HepG2 (cell line): ENCODE measurements around the gene TST. TPM values are rescaled to one million over a fixed set of nuclear protein-coding genes. Genes with fewer than 3 reads are reported as not detected.

Experiments used
- ARNT ChIP-seq: fragments of 450-650 bp; IDR thresholded peaks from 2 replicates; pipeline ENCODE4 v1.6.1; 2017
- BCL3 ChIP-seq: sonication (generic); formaldehyde crosslinking; IDR thresholded peaks from 2 replicates; pipeline ENCODE4 v1.5.1; 2020; ENCODE audit warnings: mild to moderate bottlenecking, missing genetic modification reagents, moderate library complexity
- CHCHD3 ChIP-seq: sonication (generic); formaldehyde crosslinking; IDR thresholded peaks from 2 replicates; pipeline ENCODE4 v1.8.0; 2022; ENCODE audit warnings: mild to moderate bottlenecking, missing genetic modification reagents, moderate library complexity
- ERF ChIP-seq: IDR thresholded peaks from 2 replicates; pipeline ENCODE4 v1.6.1; 2018; ENCODE audit warnings: missing biosample characterization, missing genetic modification reagents
- FOXK2 ChIP-seq: fragments of 450-650 bp; IDR thresholded peaks from 2 replicates; pipeline ENCODE4 v1.6.1; 2016
- HDAC2 ChIP-seq: sonication (generic); formaldehyde crosslinking; IDR thresholded peaks from 2 replicates; pipeline ENCODE4 v1.4.0; 2020; ENCODE audit warnings: missing genetic modification reagents
- IKZF4 ChIP-seq: sonication (generic); formaldehyde crosslinking; IDR thresholded peaks from 2 replicates; pipeline ENCODE4 v1.5.1; 2020; ENCODE audit warnings: borderline replicate concordance, mild to moderate bottlenecking, low read depth, missing genetic modification reagents; ENCODE audit errors: not compliant biosample characterization
- KDM4B ChIP-seq: sonication (generic); formaldehyde crosslinking; IDR thresholded peaks from 2 replicates; pipeline ENCODE4 v1.4.0; 2020; ENCODE audit warnings: missing genetic modification reagents
- MXD3 ChIP-seq: IDR thresholded peaks from 2 replicates; pipeline ENCODE4 v1.6.1; 2016; ENCODE audit warnings: mild to moderate bottlenecking, missing biosample characterization, missing genetic modification reagents
- MYNN ChIP-seq: sonication (generic); formaldehyde crosslinking; IDR thresholded peaks from 2 replicates; pipeline ENCODE4 v1.4.0; 2020; ENCODE audit warnings: mild to moderate bottlenecking, low read depth, missing genetic modification reagents
- NR2F6 ChIP-seq, 2 experiments: IDR thresholded peaks; 2 replicates each; pipeline ENCODE4 v1.6.1; 2016; ENCODE audit warnings: antibody characterized with exemption in 1 of 2, mild to moderate bottlenecking in 1 of 2
- PAF1 ChIP-seq: IDR thresholded peaks from 2 replicates; pipeline ENCODE4 v1.6.1; 2016; ENCODE audit warnings: missing genetic modification reagents, missing compliant biosample characterization
- RBFOX2 ChIP-seq: fragments of 200-400 bp; formaldehyde crosslinking; IDR thresholded peaks from 2 replicates; pipeline ENCODE4 v1.6.1; 2017; ENCODE audit warnings: low read depth, mild to moderate bottlenecking, low read length
- SAP130 ChIP-seq: IDR thresholded peaks from 2 replicates; pipeline ENCODE4 v1.6.1; 2016; ENCODE audit warnings: low read depth
- SOX13 ChIP-seq, 3 experiments: fragments of 450-650 bp in 1 of 3; sonication (generic) in 1 of 3; formaldehyde crosslinking in 1 of 3; IDR thresholded peaks in 2 of 3; conservative IDR thresholded peaks in 1 of 3; 2 replicates each; pipeline versions ENCODE4 v1.5.0 to v1.6.1; 2016 to 2020; ENCODE audit warnings: antibody characterized with exemption in 1 of 3, mild to moderate bottlenecking in 1 of 3, missing compliant biosample characterization in 1 of 3, missing genetic modification reagents in 1 of 3, moderate library complexity in 1 of 3
- SYNCRIP ChIP-seq: fragments of 200-400 bp; formaldehyde crosslinking; IDR thresholded peaks from 2 replicates; pipeline ENCODE4 v1.6.1; 2018; ENCODE audit warnings: mild to moderate bottlenecking, low read depth, low read length; ENCODE audit not compliant: insufficient read depth
- TBL1XR1 ChIP-seq: fragments of 150-350 bp; IDR thresholded peaks from 2 replicates; pipeline ENCODE4 v1.6.1; 2014; ENCODE audit warnings: borderline replicate concordance, low read length; ENCODE audit not compliant: partially characterized antibody
- polyA plus RNA-seq, 8 experiments: library from polyadenylated mRNA; depleted of rRNA in 3 of 8; stranded (reverse) in 7 of 8; unstranded in 1 of 8; fragments of >200 nt; fragmentation: Illumina TruSeq in 4 of 8; extraction: Trizol in 4 of 8; gene quantifications; 2 replicates each; pipeline versions ENCODE4 v1.2.1 to v1.2.3, GENCODE V29; 2011 to 2016; ENCODE audit warnings: low read depth in 4 of 8, missing spikeins in 1 of 8, mixed read lengths in 1 of 8; ENCODE audit not compliant: insufficient read depth in 1 of 8
- total RNA-seq, 5 experiments: library from RNA; depleted of rRNA; stranded (reverse); fragments of >200 nt; fragmentation: Illumina TruSeq; extraction: Trizol; gene quantifications; 2 replicates each; pipeline ENCODE4 v1.2.3, GENCODE V29; 2016; ENCODE audit warnings: low read depth in 1 of 5
- TF ChIP-seq, protein P1 (sequence below): sonication (generic); formaldehyde crosslinking; IDR thresholded peaks from 2 replicates; pipeline ENCODE4 v1.5.1; 2020; ENCODE audit warnings: mild to moderate bottlenecking, missing genetic modification reagents
- TF ChIP-seq, protein P2 (sequence below), 2 experiments: IDR thresholded peaks; 2 replicates each; pipeline ENCODE4 v1.6.1; 2011 to 2012; ENCODE audit warnings: low read length in 2 of 2, borderline replicate concordance in 1 of 2, low read depth in 1 of 2, mild to moderate bottlenecking in 1 of 2, moderate library complexity in 1 of 2
- TF ChIP-seq, protein P3 (sequence below): sonication (generic); formaldehyde crosslinking; IDR thresholded peaks from 2 replicates; pipeline ENCODE4 v1.4.0; 2020; ENCODE audit warnings: missing genetic modification reagents, low read depth, mild to moderate bottlenecking, borderline replicate concordance

TST gene
- total and polyA plus RNA-seq, 2 of the 13 experiments (the other 11 are each of a cell fraction or from before 2014, with no cell fraction given), result 44.6 to 63.6 TPM

DNA sequence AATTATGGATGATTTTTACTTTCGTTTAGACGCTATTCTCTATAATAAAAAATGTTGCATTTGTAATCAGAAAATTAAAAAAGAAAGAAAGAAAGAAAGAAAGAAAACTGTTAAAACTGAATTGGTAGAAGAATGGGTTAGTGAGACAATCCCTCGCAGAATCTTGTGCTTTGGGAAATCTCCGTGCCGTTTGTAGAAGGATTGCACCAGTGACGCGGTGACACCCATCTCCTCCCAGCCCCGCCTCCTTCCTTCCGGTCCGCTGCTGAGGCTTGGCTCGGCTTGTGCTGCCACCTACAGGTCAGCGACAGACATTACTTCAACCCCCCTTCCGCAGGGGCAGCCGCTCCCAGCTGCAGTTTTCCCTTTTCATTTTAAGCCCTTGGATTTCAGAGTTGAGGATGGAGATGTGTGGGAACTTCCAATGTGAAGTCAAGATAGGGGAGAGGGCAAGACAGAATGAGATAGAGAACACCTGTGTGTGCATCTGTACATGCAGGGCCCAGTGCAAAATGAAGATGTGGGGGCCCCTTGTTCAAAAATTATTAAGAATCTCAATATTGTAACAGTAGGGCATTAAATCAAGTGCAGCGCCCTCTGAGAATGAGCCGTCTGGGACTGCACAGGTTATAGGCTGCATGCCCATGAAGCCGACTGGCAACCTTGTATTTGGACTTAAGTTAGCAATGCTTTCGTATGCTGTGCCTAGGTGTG is 41.1 kb downstream of the TST start (continued):
- TF ChIP-seq, protein P1, sequence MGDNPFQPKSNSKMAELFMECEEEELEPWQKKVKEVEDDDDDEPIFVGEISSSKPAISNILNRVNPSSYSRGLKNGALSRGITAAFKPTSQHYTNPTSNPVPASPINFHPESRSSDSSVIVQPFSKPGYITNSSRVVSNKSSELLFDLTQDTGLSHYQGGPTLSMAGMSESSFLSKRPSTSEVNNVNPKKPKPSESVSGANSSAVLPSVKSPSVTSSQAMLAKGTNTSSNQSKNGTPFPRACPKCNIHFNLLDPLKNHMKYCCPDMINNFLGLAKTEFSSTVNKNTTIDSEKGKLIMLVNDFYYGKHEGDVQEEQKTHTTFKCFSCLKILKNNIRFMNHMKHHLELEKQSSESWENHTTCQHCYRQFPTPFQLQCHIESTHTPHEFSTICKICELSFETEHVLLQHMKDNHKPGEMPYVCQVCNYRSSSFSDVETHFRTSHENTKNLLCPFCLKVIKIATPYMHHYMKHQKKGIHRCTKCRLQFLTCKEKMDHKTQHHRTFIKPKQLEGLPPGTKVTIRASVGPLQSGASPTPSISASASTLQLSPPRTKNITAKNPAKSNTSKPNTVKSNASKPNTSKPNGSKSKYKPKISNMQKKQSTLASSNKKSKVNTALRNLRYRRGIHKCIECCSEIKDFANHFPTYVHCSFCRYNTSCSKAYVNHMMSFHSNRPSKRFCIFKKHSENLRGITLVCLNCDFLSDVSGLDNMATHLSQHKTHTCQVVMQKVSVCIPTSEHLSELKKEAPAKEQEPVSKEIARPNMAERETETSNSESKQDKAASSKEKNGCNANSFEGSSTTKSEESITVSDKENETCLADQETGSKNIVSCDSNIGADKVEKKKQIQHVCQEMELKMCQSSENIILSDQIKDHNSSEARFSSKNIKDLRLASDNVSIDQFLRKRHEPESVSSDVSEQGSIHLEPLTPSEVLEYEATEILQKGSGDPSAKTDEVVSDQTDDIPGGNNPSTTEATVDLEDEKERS (CRISPR knock-in tag), result peak; percentile 25; the same call in 1 of the 2 replicates
- TF ChIP-seq ARNT (no peak), SYNCRIP (no peak), KDM4B (CRISPR knock-in tag) (no peak), MYNN (CRISPR knock-in tag) (no peak), IKZF4 (CRISPR knock-in tag) (no peak), SOX13 (IDR thresholded peaks at IDR 0.05) (no peak), SOX13 (CRISPR knock-in tag; conservative IDR thresholded peaks at IDR 0.05 in 1 of 2, IDR thresholded peaks at IDR 0.05 in 1 of 2) (no peak), FOXK2 (no peak), ERF (CRISPR knock-in tag) (0 out of 2 replicates have a peak, but pooled peaks have one; percentile 54), BCL3 (CRISPR knock-in tag) (no peak), CHCHD3 (no peak), HDAC2 (CRISPR knock-in tag) (peak; percentile 37; the same call in 1 of the 2 replicates), NR2F6 (IDR thresholded peaks at IDR 0.05) (no peak), NR2F6 (CRISPR knock-in tag; IDR thresholded peaks at IDR 0.05) (no peak), SAP130 (CRISPR knock-in tag) (peak; percentile 57), TBL1XR1 (peak; percentile 19), MXD3 (CRISPR knock-in tag) (no peak), PAF1 (CRISPR knock-in tag) (no peak), RBFOX2 (no peak)
- TF ChIP-seq, protein P2, sequence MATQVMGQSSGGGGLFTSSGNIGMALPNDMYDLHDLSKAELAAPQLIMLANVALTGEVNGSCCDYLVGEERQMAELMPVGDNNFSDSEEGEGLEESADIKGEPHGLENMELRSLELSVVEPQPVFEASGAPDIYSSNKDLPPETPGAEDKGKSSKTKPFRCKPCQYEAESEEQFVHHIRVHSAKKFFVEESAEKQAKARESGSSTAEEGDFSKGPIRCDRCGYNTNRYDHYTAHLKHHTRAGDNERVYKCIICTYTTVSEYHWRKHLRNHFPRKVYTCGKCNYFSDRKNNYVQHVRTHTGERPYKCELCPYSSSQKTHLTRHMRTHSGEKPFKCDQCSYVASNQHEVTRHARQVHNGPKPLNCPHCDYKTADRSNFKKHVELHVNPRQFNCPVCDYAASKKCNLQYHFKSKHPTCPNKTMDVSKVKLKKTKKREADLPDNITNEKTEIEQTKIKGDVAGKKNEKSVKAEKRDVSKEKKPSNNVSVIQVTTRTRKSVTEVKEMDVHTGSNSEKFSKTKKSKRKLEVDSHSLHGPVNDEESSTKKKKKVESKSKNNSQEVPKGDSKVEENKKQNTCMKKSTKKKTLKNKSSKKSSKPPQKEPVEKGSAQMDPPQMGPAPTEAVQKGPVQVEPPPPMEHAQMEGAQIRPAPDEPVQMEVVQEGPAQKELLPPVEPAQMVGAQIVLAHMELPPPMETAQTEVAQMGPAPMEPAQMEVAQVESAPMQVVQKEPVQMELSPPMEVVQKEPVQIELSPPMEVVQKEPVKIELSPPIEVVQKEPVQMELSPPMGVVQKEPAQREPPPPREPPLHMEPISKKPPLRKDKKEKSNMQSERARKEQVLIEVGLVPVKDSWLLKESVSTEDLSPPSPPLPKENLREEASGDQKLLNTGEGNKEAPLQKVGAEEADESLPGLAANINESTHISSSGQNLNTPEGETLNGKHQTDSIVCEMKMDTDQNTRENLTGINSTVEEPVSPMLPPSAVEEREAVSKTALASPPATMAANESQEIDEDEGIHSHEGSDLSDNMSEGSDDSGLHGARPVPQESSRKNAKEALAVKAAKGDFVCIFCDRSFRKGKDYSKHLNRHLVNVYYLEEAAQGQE (IDR thresholded peaks at IDR 0.05; ENCODE audit: borderline replicate concordance in 1 of 2, low read depth in 1 of 2, low read length in 2 of 2), result no peak
- TF ChIP-seq, protein P3, sequence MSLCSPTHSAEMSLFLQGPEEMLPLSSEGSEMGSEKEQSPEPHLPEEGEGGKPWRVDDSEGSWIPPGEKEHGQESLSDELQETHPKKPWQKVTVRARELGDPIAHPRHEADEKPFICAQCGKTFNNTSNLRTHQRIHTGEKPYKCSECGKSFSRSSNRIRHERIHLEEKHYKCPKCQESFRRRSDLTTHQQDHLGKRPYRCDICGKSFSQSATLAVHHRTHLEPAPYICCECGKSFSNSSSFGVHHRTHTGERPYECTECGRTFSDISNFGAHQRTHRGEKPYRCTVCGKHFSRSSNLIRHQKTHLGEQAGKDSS (CRISPR knock-in tag), result no peak
